Mucosa of rectum (tissue), 2 donors: Measurements from ENCODE around the gene SAXO1.
A peak's percentile ranks its signal among the peaks of the same experiment; 100 is the strongest.

Source experiments
- H3K27ac ChIP-seq, 2 donors: one replicate each; pipeline ENCODE4 v1.7.0; 2013; ENCODE audit warnings: inconsistent platforms in 2 of 2, low read depth in 2 of 2, low read length in 2 of 2
- H3K27me3 ChIP-seq, 2 donors: one replicate each; pipeline ENCODE4 v1.7.0; 2013; ENCODE audit warnings: low read length in 2 of 2; ENCODE audit not compliant: control insufficient read depth in 2 of 2, insufficient read depth in 2 of 2
- H3K36me3 ChIP-seq, 2 donors: one replicate each; pipeline ENCODE4 v1.7.0; 2013; ENCODE audit warnings: low read length in 2 of 2; ENCODE audit not compliant: control insufficient read depth in 2 of 2, insufficient read depth in 2 of 2
- H3K4me1 ChIP-seq, 2 donors: one replicate each; pipeline ENCODE4 v1.7.0; 2013; ENCODE audit warnings: low read length in 2 of 2, mild to moderate bottlenecking in 1 of 2; ENCODE audit not compliant: control insufficient read depth in 2 of 2, insufficient read depth in 2 of 2
- H3K4me3 ChIP-seq, 2 donors: one replicate each; pipeline ENCODE4 v1.7.0; 2013; ENCODE audit warnings: low read length in 2 of 2
- H3K9ac ChIP-seq, 2 donors: one replicate each; pipeline ENCODE4 v1.7.0; 2013; ENCODE audit warnings: low read length in 2 of 2, low read depth in 1 of 2, mild to moderate bottlenecking in 1 of 2
- H3K9me3 ChIP-seq, 2 donors: one replicate each; pipeline ENCODE4 v1.7.0; 2013; ENCODE audit warnings: low read length in 2 of 2; ENCODE audit not compliant: control insufficient read depth in 2 of 2
- donor health status: healthy.
- donor health status: Normal muscosa, but diverticular disease.

SAXO1 gene

GRCh38 chr9:18985996-18986395 is 47.0 kb downstream of the SAXO1 start:
- Histone ChIP-seq H3K27ac (no peak overlapping the region), H3K9me3 (no peaks in the 10 kb centered on the region), H3K4me1 (no peaks in the 10 kb centered on the region), H3K36me3 (no peaks in the 10 kb centered on the region), H3K4me3 (no peak overlapping the region), H3K9ac (no peak overlapping the region), H3K27me3 (no peaks in the 10 kb centered on the region)

- Histone ChIP-seq H3K27ac (no peak overlapping the region), H3K9ac (no peak overlapping the region), H3K4me3 (no peak overlapping the region), H3K4me1 (no peaks in the 10 kb centered on the region), H3K27me3 (no peaks in the 10 kb centered on the region), H3K36me3 (no peaks in the 10 kb centered on the region), H3K9me3 (no peaks in the 10 kb centered on the region)
These were observed 47.5 kb downstream of the SAXO1 start for GRCh38 chr9:18985464-18985951.

- Histone ChIP-seq H3K27ac (no peak overlapping the region), H3K4me1 (no peaks in the 10 kb centered on the region), H3K36me3 (no peaks in the 10 kb centered on the region)
These were observed 50.8 kb downstream of the SAXO1 start for GRCh38 chr9:18982262-18982620.

GRCh38 chr9:18981476-18982261 is 51.3 kb downstream of the SAXO1 start:
- Histone ChIP-seq H3K4me3 (no peak overlapping the region), H3K27ac (no peak overlapping the region), H3K4me1 (no peaks in the 10 kb centered on the region), H3K36me3 (no peaks in the 10 kb centered on the region), H3K27me3 (no peaks in the 10 kb centered on the region), H3K9ac (no peak overlapping the region), H3K9me3 (no peaks in the 10 kb centered on the region)

More at GRCh38 chr9:18982262-18982620, 50.8 kb downstream of the SAXO1 start:
- Histone ChIP-seq H3K27me3 (no peaks in the 10 kb centered on the region), H3K4me3 (no peak overlapping the region), H3K9me3 (no peaks in the 10 kb centered on the region), H3K9ac (no peak overlapping the region)

- Histone ChIP-seq H3K27me3 (no peaks in the 10 kb centered on the region), H3K9ac (no peak overlapping the region), H3K9me3 (no peaks in the 10 kb centered on the region), H3K36me3 (no peaks in the 10 kb centered on the region), H3K27ac (no peak overlapping the region), H3K4me1 (no peaks in the 10 kb centered on the region), H3K4me3 (no peak overlapping the region)
These were observed 52.8 kb downstream of the SAXO1 start for GRCh38 chr9:18980189-18980588.

- H3K4me3 ChIP-seq, result no peak overlapping the region
- H3K9ac ChIP-seq, result no peak overlapping the region
- no peak overlapping the region for H3K27ac ChIP-seq
- H3K9me3 ChIP-seq, result no peaks in the 10 kb centered on the region
- no peaks in the 10 kb centered on the region for H3K36me3 ChIP-seq
- H3K4me1 ChIP-seq, result no peaks in the 10 kb centered on the region
- H3K27me3 ChIP-seq, result no peaks in the 10 kb centered on the region
These were observed 53.6 kb downstream of the SAXO1 start for GRCh38 chr9:18979367-18979766.

GRCh38 chr9:18978188-18978587 is 54.8 kb downstream of the SAXO1 start:
- H3K36me3 ChIP-seq, result no peaks in the 10 kb centered on the region
- H3K27me3 ChIP-seq, result no peaks in the 10 kb centered on the region
- no peaks in the 10 kb centered on the region for H3K4me1 ChIP-seq
- no peak overlapping the region for H3K4me3 ChIP-seq
- no peak overlapping the region for H3K9ac ChIP-seq
- H3K27ac ChIP-seq, result no peak overlapping the region
- no peaks in the 10 kb centered on the region for H3K9me3 ChIP-seq

- Histone ChIP-seq H3K4me3 (peak overlapping the region in 1 of 2 donors; percentile 14), H3K9me3 (no peaks in the 10 kb centered on the region), H3K4me1 (no peaks in the 10 kb centered on the region), H3K9ac (no peak overlapping the region), H3K27ac (no peak overlapping the region), H3K27me3 (no peaks in the 10 kb centered on the region), H3K36me3 (no peaks in the 10 kb centered on the region)
These were observed 56.1 kb downstream of the SAXO1 start for GRCh38 chr9:18976709-18977531.

- no peak overlapping the region for H3K27ac ChIP-seq
- H3K4me3 ChIP-seq, result peak overlapping the region in 1 of 2 donors; percentile 14
- no peak overlapping the region for H3K9ac ChIP-seq
These were observed 56.7 kb downstream of the SAXO1 start for GRCh38 chr9:18976221-18976708.

GRCh38 chr9:18973348-18973747 is 59.7 kb downstream of the SAXO1 start:
- Histone ChIP-seq H3K27me3 (no peaks in the 10 kb centered on the region), H3K36me3 (no peaks in the 10 kb centered on the region), H3K27ac (no peak overlapping the region), H3K9ac (no peak overlapping the region), H3K9me3 (no peaks in the 10 kb centered on the region), H3K4me1 (peaks cover 0 to 3% of the 10 kb centered on the region in 2 donors), H3K4me3 (no peak overlapping the region)

More at GRCh38 chr9:18976221-18976708, 56.7 kb downstream of the SAXO1 start:
- Histone ChIP-seq H3K27me3 (no peaks in the 10 kb centered on the region), H3K9me3 (no peaks in the 10 kb centered on the region), H3K36me3 (no peaks in the 10 kb centered on the region), H3K4me1 (no peaks in the 10 kb centered on the region)
